GM18498 (cell line): ENCODE measurements around the gene SNCAIP.

Experiments
- ATAC-seq: cut with Tn5 transposase; IDR thresholded peaks from one replicate; pipeline ENCODE4 v1.9.1; 2021; ENCODE audit warnings: mild to moderate bottlenecking, moderate library complexity; ENCODE audit not compliant: unreplicated experiment

The SNCAIP gene

DNA sequence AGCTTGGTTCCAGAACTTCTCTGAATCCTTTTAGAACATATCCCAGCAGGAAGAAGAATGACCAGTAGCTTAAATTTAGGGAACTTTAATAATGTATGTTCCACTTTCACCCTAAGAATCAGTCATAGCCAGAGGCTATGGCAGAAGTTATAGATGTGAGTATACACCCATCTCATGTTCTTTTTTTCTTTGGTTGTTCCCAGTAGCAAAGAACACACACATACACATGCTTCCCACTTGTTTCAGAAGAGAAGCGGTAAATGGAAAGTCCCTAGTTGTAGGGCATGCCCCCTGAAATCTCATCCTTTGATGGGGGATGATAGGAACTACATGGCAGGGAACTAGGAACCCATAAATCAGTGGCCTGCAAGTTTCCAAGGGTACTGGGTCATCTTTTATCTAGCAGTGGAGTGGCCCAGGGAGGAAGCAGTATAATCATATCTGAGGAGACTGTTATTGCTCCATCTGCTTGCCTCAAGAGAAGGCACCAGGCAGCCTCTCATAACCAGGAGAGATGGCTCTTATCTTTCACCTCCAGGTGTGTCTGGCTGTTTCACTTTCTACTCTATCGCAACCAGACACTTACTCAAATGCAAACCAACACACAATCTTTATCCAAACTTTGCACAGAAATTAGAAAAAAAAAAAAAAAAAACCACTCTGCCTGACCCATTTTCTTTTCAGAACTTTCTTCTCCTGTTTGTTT, 109.5 kb downstream of the SNCAIP start:
- peak; percentile 91 for ATAC-seq

DNA sequence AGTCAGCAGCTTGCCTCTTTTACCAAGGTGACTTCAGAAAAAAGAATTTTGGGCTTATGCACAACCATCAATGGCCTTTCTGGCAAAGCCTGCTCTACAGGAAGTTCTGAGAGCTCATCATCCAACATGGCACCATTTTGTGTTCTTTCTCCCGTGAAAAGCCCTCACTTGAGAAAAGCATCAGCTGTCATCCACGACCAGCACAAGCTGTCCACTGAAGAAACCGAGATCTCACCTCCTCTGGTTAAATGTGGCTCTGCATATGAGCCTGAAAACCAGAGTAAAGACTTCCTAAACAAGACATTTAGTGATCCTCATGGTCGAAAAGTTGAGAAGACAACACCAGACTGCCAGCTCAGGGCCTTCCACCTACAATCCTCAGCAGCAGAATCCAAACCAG, 111.2 kb downstream of the SNCAIP start:
- ATAC-seq, result no peak

DNA sequence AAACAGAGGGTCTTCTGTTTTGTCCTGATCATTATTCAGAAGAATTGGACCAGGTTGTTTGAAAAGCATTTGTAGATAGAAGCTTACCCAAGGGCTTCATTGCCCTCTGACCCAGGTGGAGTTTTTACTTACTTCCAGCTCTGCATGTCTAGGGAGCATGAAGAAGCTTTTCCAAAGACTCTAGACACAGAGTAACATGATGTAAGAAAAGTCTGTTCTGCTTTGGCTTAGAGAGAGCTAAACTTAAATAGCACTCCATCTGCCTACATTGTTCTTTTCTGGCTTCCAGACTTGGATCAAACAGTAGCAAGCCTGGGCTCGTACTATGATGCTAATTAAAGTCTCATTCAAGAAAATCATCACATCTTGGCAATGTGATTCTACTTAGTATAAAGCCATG, 112.1 kb downstream of the SNCAIP start:
- ATAC-seq, result no peak

DNA sequence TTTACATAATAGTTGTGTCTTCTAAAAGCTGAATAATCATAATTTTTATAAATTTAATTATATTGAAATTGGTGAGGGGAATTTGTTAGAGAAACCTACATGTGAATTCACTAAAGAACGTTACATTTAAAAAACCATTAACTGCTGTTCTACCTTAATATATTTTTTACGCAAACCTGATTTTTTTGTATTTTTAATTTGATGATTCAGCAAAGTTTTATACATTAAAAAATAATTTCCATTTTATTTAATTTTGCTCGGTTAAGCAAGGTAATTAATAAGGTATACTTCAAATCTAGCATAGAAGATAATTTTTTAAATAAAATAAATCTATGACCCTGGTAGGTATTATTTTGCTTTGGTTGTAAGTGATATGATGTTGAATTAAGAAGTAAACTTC, 114.3 kb downstream of the SNCAIP start:
- no peak for ATAC-seq

DNA sequence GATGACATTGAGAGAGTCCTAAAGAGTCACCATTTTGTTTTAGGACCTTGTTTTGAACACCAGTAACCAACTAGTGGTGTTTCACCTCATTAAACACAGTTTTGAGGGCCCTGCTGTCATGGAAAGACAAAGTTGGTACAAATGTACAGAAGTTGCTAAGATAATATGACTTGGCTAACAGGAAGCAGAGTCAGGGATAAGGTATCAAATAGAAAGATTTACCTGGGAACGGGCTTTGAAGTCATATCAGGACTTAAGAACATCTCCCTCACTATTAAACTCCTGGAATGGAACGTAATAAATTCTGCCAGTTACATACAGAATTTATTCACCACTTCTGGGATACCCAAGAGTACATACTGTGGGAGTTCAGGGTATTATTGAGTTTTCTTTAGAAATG, 115.6 kb downstream of the SNCAIP start:
- no peak for ATAC-seq

DNA sequence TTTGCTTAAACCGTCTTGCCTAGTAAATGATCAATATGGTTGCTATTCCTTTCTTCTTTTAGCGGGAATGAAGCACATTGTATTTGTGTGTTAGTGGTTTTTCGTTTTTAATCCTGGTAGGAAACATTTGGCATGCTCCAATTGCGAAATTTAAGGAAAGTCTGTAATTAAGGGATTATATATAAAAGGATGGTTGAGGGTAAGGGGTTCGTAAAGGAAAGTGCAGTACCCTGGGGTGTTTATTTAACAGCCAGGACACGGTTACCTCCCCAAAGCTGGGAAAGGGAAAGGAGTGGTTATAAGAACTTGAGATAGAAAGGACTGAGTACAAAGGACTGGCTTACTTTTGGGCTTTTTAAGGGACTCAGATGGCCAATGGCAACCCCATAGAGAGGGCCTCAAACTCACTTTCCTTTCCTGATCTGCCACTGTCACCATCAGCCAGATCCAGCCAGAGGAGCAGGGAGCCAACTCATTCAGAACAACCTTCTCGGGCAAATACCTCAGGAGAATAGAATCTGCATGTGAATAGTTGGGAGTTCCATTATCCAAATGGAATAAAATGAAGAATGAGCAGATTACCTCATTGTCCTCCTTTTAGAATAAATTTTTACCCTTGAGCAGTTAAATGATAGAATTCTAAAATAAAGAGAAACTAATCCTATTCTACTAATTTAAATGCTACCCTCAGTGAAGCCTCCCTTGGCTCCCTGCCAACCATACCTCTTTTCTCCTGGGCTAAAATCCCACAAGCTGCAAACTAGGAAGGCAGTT, 117.7 kb downstream of the SNCAIP start:
- ATAC-seq, result no peak

DNA sequence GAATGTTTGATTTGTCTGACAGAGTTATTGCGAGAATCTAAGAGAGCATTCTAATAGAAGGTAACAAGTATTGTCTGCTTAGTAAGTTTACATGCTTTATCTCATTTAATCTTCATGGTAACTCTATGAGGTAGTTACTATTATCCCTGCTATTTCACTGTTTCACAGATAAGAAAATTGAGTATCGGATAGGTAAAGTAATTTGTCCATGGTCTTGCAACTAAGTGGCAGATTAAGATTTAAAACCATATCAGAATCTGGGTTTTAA, 118.2 kb downstream of the SNCAIP start:
- ATAC-seq, result no peak

DNA sequence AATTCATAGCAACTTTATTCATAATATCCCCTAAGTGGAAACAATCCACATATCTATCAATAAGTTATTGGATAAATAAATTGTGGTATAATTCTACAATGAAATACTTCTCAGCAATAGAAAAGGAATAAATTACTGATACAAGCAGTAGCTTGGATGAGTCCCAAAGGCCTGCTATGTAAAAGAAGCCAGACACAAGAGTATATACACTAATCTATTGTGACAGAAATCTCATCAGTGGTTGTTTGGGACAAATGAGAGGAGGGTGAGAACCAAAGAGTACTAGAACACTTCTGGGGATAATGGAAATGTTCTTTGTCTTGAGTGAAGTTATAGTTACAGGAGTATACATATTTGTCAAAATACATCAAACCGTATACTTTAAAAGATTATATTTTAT, 119.3 kb downstream of the SNCAIP start:
- ATAC-seq, result no peak

DNA sequence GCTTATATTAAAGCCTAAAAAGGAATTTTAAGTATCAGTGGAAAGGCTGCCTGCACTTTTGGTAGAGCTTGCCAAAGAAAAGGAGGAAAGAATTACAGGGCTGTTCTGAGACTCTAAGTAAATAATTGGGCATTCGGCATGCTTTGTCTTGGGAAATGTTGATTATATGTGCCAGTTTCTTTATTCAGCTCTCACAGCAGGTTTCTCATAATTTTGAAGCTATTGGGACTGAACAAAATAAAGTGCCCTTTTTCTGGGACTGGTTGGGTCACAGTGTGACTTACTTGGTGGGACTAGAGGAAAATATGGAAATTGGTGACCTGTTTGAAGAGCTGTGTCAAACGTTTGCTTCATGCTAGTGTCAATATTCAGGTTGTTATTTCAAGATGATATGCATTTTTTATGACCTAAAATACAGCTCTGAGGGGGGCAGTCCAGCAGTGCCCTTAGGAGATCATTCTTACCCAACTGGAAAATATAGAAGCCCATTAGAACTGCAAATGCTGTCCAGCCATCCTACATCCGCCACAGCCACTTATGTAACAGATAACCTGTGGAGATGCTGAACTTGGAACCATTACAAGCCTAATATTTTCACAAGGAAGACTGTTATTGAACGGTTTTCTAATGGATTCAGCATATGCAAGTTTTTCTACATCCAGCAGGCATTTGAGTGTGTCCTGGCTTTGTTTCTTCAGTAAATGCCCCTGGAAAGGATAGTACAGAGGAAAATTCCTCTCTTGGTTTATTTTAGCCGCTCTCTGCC, 122.4 kb downstream of the SNCAIP start:
- ATAC-seq, result no peak

DNA sequence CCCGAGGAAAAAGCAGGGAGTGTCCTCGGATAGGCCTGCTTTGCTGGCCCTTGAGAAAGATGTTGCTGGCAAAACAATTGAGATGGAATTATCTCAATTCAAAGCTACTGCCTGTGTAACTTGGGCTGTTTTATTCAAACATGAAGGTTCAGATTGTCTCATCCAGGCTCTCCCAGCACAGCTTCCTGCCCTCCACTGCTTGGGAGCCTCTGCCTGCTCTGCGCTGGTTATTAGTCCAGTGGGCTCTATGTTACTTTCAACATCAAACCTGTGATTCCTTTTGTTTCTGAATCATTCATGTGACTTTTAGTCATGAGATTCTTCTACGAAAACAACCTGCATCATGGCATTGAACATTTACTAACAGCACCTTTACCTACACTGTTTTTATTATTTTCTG, 123.2 kb downstream of the SNCAIP start:
- no peak for ATAC-seq

DNA sequence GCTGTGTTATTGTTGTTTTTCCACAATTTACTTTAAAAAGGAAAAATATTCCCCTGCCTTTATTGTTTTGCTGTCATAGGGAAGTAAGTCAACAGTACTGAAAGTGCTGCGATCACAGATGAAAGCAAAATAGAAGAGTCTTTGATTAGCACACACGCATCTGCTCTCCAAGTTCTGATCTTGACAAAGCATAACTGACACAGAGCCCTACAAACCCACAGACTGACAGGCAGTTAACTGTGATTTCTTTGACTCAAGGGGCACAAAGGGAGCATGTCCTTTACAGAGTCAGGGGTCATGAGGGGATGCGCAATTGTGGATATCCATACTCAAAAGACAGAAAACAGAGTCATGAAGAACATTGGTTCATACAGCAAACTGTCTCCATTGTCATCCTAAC, 123.7 kb downstream of the SNCAIP start:
- ATAC-seq, result no peak

DNA sequence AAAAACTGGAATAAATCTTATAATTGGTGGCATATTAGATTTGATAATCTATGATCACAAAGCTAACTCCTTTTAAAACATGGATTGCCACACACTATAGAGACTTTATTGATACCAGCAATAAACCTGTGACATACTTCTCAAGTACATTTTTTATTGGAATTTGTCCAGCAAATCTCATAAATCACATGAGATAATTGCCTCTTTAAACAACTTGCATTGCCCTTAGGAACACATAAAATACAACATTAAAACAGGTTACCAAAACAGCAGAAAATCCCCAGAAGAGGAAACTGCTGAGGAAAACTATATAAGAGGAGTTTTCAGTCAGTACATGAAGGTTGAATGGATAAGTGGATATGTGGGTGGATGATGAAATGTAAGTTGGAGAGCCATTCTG, 124.6 kb downstream of the SNCAIP start:
- ATAC-seq, result no peak

DNA sequence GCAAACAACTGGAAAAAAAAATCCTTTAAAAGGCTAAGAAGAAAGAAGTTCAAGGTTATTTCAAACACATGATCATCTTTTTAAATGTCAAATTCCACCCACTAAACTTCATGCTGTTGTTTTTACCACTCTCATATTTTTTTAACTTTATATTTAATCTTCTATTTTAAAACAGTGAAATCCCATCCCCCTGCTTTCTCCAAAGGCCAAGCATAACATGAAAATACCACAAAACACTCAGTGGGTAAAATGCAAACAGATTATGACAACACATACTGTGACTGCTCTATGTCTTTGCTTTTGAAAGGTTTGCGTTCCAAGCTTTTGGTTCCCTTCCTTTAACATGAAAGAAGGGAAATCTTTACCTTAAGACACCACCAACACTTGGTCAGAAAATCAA, 127.6 kb downstream of the SNCAIP start:
- no peak for ATAC-seq

DNA sequence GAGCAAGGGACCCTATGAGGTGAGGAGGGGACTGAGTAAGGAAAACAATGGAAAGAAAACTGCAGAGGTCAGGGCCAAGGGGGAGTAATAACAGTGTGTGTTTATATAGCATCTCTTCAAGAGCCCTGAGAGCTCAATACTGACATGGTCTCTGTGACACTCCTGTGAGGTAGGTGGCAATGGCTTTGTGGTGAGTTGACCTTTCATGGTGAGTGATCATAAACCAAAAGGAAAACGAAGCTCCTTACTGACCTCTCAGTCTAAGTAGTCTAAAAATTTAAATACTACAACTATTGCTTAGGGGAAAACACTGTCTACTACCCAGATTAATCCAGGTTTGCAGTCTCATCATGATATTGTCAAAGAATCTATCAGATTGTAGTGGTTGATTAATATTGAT, 130.9 kb downstream of the SNCAIP start:
- no peak for ATAC-seq

DNA sequence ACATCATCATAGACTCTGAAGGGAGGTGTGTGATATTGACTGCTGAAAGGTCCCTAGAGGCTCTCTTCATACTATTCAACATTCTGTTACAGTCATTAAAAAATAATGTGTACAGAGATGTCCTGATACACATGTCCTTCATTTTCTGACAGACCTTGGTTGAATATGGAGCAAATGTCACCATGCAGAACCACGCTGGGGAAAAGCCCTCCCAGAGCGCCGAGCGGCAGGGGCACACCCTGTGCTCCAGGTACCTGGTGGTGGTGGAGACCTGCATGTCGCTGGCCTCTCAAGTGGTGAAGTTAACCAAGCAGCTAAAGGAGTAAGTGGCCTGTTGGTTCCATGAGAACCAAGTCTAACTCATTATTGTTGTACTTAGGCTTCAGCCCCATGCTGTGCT, 132.4 kb downstream of the SNCAIP start:
- no peak for ATAC-seq

DNA sequence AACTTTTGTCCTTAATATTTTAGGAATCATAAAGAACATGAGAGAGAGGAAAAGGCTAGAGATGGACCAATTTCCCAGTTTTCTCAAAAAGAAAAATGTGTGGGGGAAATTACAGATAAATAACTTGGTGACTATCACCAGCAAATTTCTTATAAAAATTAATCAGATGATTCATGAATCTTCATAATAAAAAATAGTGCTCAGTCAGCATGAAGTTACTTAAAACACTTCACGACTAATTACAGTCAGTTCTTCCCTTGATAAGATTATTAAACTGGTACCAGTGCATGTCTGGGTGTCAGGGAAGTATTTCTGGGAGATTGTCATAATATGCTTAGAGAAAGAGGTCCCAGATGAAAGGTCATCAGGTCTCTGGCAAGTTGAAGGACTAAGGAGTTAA, 133.0 kb downstream of the SNCAIP start:
- ATAC-seq, result no peak

DNA sequence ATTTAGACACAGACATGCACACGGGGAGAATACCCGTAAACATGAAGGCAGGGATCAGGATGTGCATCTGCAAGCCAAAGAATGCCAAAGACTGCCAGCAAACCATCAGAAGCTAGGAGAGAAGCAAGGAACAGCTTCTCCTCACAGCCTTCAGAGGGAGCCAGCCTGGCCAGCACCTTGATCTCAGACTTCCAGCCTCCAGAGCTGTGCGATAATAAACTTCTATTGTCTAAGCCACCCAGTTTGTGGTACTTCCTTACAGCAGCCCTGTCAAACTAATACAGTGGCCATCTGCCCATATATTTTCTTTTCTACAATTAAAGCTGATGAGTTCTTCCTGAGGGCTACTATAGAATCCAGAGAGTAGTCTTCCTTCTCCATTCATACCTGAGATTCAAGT, 135.0 kb downstream of the SNCAIP start:
- no peak for ATAC-seq

DNA sequence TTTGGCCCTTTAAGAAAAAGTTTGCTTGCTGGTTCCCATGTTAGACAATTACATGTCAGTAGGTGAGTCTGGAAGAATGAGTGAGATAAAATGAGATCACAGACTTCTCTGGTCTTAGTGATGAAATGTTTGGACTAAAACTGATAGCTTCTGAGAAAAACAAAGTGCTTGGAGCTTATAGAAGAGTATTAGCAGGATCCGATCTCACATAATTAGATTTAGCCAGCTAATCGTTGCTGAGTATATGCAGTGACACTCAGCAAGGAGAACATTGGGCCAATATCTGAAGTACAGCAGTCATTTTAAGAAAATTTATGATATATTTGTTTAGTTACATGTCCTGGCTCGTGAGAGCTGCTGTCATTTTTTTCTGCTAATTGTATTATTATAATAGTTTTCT, 135.8 kb downstream of the SNCAIP start:
- ATAC-seq, result no peak

DNA sequence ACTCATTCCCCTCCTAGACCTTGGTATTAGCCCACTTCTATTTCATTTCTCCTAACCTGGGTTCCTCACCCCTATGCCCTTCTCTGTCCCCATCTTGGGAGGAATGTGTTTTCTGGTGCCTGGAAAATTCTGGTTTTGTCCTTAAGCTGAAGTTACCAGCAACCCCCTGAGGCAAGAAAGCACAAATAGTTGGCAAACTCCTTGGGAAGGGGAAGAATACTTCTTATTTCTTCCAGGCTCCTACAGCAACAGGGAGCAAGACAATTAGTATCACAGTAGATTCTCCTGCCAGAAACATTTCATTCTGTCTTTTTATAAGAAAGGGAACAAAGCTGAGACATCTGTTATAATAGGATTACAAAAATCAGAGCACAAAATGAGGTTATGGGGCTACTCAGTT, 142.5 kb downstream of the SNCAIP start:
- ATAC-seq, result no peak

DNA sequence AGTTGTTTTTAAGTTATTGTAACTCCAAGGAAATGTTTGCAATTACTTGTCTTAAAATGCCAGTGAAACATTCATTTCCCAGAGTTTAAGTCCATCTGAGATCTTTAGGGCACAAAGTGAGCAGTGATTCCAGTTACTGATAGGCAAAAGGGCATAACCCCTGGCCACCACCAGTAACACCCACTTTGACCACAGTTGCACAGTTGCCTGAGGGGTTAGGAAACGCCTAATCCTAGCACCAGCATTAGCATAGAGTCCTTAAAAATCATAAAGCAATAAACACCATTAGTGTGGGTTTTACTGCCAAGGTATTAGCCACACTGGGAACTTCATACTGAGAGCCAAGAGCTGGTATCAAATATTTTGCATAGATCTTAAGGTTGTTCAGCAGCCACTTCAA, 143.9 kb downstream of the SNCAIP start:
- ATAC-seq, result no peak

DNA sequence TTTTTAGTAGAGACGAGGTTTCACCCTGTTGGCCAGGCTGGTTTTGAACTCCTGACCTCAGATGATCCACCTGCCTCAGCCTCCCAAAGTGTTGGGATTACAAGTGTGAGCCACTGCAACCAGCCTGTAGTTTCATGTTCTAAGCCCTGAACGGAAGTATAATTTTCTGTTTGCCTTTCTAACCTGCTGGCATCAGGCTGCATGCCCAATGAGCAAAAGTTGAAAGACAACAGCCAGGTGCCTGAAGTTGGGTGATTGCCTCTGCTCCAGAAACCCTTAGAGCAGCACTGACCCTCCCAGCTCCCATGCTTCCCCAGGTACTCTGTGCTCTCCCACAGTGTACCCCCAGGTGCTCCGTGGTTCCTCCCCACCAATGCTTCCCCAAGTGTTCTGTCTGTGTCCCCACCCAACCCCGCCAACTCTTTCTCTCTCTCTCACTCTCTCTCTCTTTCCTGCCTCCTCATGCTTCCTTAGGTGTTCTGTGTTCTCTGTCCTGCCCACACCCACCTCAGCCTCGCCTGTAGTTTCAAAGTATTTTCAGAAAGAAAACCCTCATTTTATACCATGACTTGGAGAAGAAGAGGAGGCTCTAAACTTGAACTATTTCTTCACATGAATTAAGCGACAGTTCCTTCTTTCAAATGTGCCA, 145.3 kb downstream of the SNCAIP start:
- no peak for ATAC-seq
